Naive B cell (primary cell): ENCODE measurements around the gene SIK1. TPM values are rescaled to one million over a fixed set of nuclear protein-coding genes. Genes with fewer than 3 reads are reported as not detected.
"Not testable (repeated sequence)": the region's sequence is repeated elsewhere in the genome, so short reads cannot be mapped to it uniquely, and the experiment has no call there.

Source experiments
- ATAC-seq, 2 donors: fragments of 150-1000 bp; cut with Tn5 transposase; 2 replicates each; pipeline ENCODE4 v1.10.0; 2021; ENCODE audit warnings: low read depth in 2 of 2, mild to moderate bottlenecking in 2 of 2, moderate library complexity in 2 of 2
- DNase-seq: peaks from one replicate; pipeline ENCODE4 v3.0.0; 2022
- H3K27ac Mint-ChIP-seq, 6 donors: one replicate each; pipeline ENCODE4 v1.8.0; 2020 to 2022; ENCODE audit warnings: mild to moderate bottlenecking in 6 of 6, mixed read lengths in 6 of 6, moderate library complexity in 5 of 6, inconsistent platforms in 2 of 6
- H3K27me3 Mint-ChIP-seq, 3 donors: one replicate each; pipeline ENCODE4 v1.8.0; 2021 to 2022; ENCODE audit warnings: mixed read lengths in 3 of 3, mild to moderate bottlenecking in 1 of 3
- H3K36me3 Mint-ChIP-seq, 2 donors: one replicate each; pipeline ENCODE4 v1.8.0; 2020 to 2022; ENCODE audit warnings: mixed read lengths in 2 of 2, inconsistent platforms in 1 of 2, mild to moderate bottlenecking in 1 of 2
- H3K4me1 Mint-ChIP-seq, 3 donors: one replicate each; pipeline ENCODE4 v1.8.0; 2020 to 2022; ENCODE audit warnings: mixed read lengths in 3 of 3, inconsistent platforms in 1 of 3, mild to moderate bottlenecking in 1 of 3, moderate library complexity in 1 of 3
- H3K4me3 Mint-ChIP-seq, 8 donors: one replicate each; pipeline ENCODE4 v1.8.0; 2020 to 2022; ENCODE audit warnings: mild to moderate bottlenecking in 8 of 8, mixed read lengths in 8 of 8, moderate library complexity in 8 of 8, inconsistent platforms in 2 of 8
- H3K9me3 Mint-ChIP-seq, 7 donors: one replicate each; pipeline ENCODE4 v1.8.0; 2020 to 2022; ENCODE audit warnings: mixed read lengths in 7 of 7, mild to moderate bottlenecking in 5 of 7, inconsistent platforms in 2 of 7, moderate library complexity in 1 of 7
- polyA plus RNA-seq, 6 donors: library from polyadenylated mRNA; unstranded; fragments of 300-500 nt; fragmentation: Illumina TruSeq; gene quantifications; one replicate each; pipeline ENCODE4 v1.2.3, GENCODE V29; 2021; ENCODE audit warnings: low read depth in 6 of 6

Gene SIK1
- polyA plus RNA-seq, 6 donors from 2014 or later: 2.1 to 6.6 (median 3.8) TPM

GRCh38 chr21:43396788-43397438, 30.0 kb downstream of the SIK1 start:
- not testable (repeated sequence) for H3K4me1 Mint-ChIP-seq, H3K36me3 Mint-ChIP-seq, H3K4me3 Mint-ChIP-seq, ATAC-seq, DNase-seq, H3K9me3 Mint-ChIP-seq, H3K27ac Mint-ChIP-seq, H3K27me3 Mint-ChIP-seq

GRCh38 chr21:43383351-43383750, 43.6 kb downstream of the SIK1 start:
- ATAC-seq: peak; percentile 74 to 81
- H3K36me3 Mint-ChIP-seq, H3K27me3 Mint-ChIP-seq, H3K27ac Mint-ChIP-seq, H3K9me3 Mint-ChIP-seq, DNase-seq, H3K4me3 Mint-ChIP-seq, H3K4me1 Mint-ChIP-seq: not testable (repeated sequence)

- H3K27ac Mint-ChIP-seq: peak overlapping the region in 3 of 6 donors; percentile 33 to 85 (median 84)
- not testable (repeated sequence) for H3K9me3 Mint-ChIP-seq, ATAC-seq
Observed at GRCh38 chr21:43382902-43383301, 44.0 kb downstream of the SIK1 start.

GRCh38 chr21:43380852-43381533, 45.9 kb downstream of the SIK1 start:
- H3K27ac Mint-ChIP-seq, H3K27me3 Mint-ChIP-seq, H3K9me3 Mint-ChIP-seq, H3K4me1 Mint-ChIP-seq, H3K36me3 Mint-ChIP-seq, H3K4me3 Mint-ChIP-seq, DNase-seq: not testable (repeated sequence)
- peak; percentile 31 to 37 for ATAC-seq

More at GRCh38 chr21:43382902-43383301, 44.0 kb downstream of the SIK1 start:
- H3K4me1 Mint-ChIP-seq, H3K27me3 Mint-ChIP-seq, H3K36me3 Mint-ChIP-seq, DNase-seq: not testable (repeated sequence)
- peak overlapping the region in 1 of 8 donors; percentile 45 for H3K4me3 Mint-ChIP-seq

- not testable (repeated sequence) for ATAC-seq
Observed at GRCh38 chr21:43380337-43380736, 46.6 kb downstream of the SIK1 start.

GRCh38 chr21:43379626-43380122, 47.3 kb downstream of the SIK1 start:
- not testable (repeated sequence) for H3K36me3 Mint-ChIP-seq, H3K27me3 Mint-ChIP-seq, DNase-seq, H3K9me3 Mint-ChIP-seq, H3K4me3 Mint-ChIP-seq
- peak; percentile 27 to 45 for ATAC-seq
- Mint-ChIP-seq H3K4me1 (peaks cover 9 to 14% (median 9%) of the 10 kb centered on the region in 3 donors), H3K27ac (peak overlapping the region in 1 of 6 donors; percentile 61)

More at GRCh38 chr21:43380337-43380736, 46.6 kb downstream of the SIK1 start:
- H3K27ac Mint-ChIP-seq, H3K4me1 Mint-ChIP-seq, H3K9me3 Mint-ChIP-seq, H3K27me3 Mint-ChIP-seq, DNase-seq, H3K4me3 Mint-ChIP-seq, H3K36me3 Mint-ChIP-seq: not testable (repeated sequence)

- Mint-ChIP-seq H3K4me1 (peaks cover 13 to 18% (median 14%) of the 10 kb centered on the region in 3 donors), H3K27ac (peak overlapping the region in 3 of 6 donors; percentile 72 to 82 (median 81)), H3K27me3 (no peaks in the 10 kb centered on the region), H3K9me3 (no peaks in the 10 kb centered on the region), H3K36me3 (no peaks in the 10 kb centered on the region), H3K4me3 (no peak overlapping the region)
- no peak for ATAC-seq
- no peak for DNase-seq
Observed at GRCh38 chr21:43376478-43376882, 50.5 kb downstream of the SIK1 start.

GRCh38 chr21:43375837-43376477, 51.0 kb downstream of the SIK1 start:
- H3K4me3 Mint-ChIP-seq: peak overlapping the region in 1 of 8 donors; percentile 5
- no peak for ATAC-seq
- H3K27ac Mint-ChIP-seq: peak overlapping the region in 3 of 6 donors; percentile 44 to 82 (median 81)
- DNase-seq: no peak
- H3K36me3 Mint-ChIP-seq: no peaks in the 10 kb centered on the region
- peaks cover 14 to 18% (median 15%) of the 10 kb centered on the region in 3 donors for H3K4me1 Mint-ChIP-seq
- no peaks in the 10 kb centered on the region for H3K27me3 Mint-ChIP-seq
- H3K9me3 Mint-ChIP-seq: no peaks in the 10 kb centered on the region

GRCh38 chr21:43375006-43375836, 51.7 kb downstream of the SIK1 start:
- Mint-ChIP-seq H3K9me3 (no peaks in the 10 kb centered on the region), H3K36me3 (no peaks in the 10 kb centered on the region), H3K27ac (peak overlapping the region in 3 of 6 donors; percentile 52 to 81 (median 77)), H3K27me3 (no peaks in the 10 kb centered on the region), H3K4me1 (peaks cover 15 to 19% (median 18%) of the 10 kb centered on the region in 3 donors), H3K4me3 (peak overlapping the region in 1 of 8 donors; percentile 68)
- no peak for ATAC-seq
- no peak for DNase-seq

GRCh38 chr21:43374228-43374885, 52.6 kb downstream of the SIK1 start:
- Mint-ChIP-seq H3K27ac (peak overlapping the region in 4 of 6 donors; percentile 37 to 78 (median 75)), H3K4me1 (peaks cover 15 to 24% (median 18%) of the 10 kb centered on the region in 3 donors), H3K9me3 (no peaks in the 10 kb centered on the region), H3K36me3 (no peaks in the 10 kb centered on the region), H3K4me3 (no peak overlapping the region), H3K27me3 (no peaks in the 10 kb centered on the region)
- no peak for ATAC-seq
- DNase-seq: no peak

GRCh38 chr21:43373362-43374227, 53.3 kb downstream of the SIK1 start:
- Mint-ChIP-seq H3K4me3 (no peak overlapping the region), H3K27me3 (no peaks in the 10 kb centered on the region), H3K27ac (peak overlapping the region in 4 of 6 donors; percentile 37 to 87 (median 70))

More at GRCh38 chr21:43373362-43374227, 53.3 kb downstream of the SIK1 start:
- peaks cover 15 to 27% (median 24%) of the 10 kb centered on the region in 3 donors for H3K4me1 Mint-ChIP-seq
- ATAC-seq: no peak
- DNase-seq: no peak
- H3K36me3 Mint-ChIP-seq: no peaks in the 10 kb centered on the region
- H3K9me3 Mint-ChIP-seq: no peaks in the 10 kb centered on the region
